Iris pigment epithelial cell (primary cell): ENCODE results near the gene LTN1.
"Not testable (repeated sequence)": the region's sequence is repeated elsewhere in the genome, so short reads cannot be mapped to it uniquely, and the experiment has no call there.

ENCODE experiments used
- DNase-seq: peaks from one replicate; pipeline ENCODE4 v3.0.0-alpha.2; 2011; ENCODE audit warnings: low read depth

The LTN1 gene

DNA sequence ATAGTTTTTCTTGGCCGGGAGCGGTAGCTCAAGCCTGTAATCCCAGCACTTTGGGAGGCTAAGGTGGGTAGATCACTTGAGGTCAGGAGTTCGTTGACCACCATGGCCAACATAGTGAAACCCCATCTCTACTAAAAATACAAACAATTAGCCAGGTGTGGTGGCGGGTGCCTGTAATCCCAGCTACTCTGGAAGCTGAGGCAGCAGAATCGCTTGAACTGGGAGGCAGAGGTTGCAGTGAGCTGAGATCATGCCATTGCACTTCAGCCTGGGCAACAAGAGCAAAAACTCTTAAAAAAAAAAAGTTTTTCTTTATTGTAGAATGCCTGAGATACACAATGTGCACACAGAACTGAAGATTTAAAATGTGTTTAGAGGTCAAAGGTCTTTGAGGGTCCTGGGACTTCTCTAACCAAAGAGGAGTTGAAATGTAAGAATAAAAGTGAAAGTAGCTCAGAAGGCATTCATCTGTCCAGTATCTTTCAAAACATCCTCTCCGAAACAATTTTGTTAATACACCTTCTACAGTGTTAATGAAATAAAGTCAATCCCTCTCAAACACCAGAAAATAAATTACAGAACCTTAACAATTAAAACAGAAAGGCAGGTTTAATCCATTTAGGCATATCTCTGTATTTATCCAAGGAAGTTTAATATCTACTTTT is 60.8 kb downstream of the LTN1 start:
- not testable (repeated sequence) for DNase-seq

GRCh38 chr21:28928578-28929420 is 63.9 kb downstream of the LTN1 start:
- no peak for DNase-seq

GRCh38 chr21:28927130-28927529 is 65.5 kb downstream of the LTN1 start:
- DNase-seq: no peak

GRCh38 chr21:28923439-28923975 is 69.2 kb downstream of the LTN1 start:
- no peak for DNase-seq

DNA sequence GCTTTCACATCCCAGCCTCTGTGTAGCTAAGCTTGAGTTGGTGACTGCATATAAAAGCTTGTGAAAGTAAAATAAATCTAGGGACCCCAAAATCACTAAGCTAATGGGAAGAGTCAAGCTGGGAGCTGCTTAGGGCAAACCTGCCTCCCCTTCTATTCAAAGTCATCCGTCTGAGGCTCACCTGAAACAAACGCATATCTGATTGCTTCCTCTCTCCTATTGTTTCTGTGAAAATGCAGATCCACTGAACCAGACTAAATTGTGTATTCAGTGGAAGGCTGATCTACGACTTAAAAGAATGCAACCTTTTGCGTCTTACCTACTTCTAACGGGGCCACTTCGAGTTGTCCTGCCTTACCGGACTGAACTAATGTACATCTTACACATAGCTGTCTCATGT is 70.3 kb downstream of the LTN1 start:
- no peak for DNase-seq

DNA sequence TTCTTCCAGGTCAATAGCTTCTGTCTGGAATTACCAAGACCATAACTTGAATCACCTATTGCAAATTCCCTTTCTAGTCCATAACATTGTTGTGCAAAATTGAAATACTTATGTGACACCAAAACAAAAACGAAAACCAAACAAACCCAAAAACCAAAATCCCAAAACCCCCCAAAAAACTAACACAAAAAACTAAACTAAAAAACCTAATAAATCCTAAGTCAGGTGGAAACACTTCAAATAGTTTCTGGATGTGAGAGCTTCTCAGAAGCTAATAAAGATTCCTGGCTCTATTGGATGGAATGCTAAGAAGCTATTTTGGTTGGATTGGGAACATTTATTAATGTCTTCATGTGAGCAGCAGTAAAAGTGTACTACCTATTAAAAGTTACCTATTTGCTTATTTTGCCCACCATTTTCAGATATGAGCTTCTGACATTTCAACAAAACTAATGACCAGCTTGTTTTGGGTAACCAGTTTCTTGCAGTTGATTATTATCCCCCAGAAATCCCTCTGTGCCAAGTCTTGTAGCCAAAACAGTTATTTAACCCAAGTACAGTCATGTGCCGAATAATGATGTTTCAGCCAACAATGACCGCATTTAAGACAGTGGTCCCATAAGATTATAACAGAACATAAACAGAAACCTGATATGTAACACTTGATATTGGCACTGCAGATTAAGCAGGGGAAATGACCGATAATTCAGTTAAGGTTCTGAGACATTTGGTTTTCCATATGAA is 76.4 kb downstream of the LTN1 start:
- no peak for DNase-seq

DNA sequence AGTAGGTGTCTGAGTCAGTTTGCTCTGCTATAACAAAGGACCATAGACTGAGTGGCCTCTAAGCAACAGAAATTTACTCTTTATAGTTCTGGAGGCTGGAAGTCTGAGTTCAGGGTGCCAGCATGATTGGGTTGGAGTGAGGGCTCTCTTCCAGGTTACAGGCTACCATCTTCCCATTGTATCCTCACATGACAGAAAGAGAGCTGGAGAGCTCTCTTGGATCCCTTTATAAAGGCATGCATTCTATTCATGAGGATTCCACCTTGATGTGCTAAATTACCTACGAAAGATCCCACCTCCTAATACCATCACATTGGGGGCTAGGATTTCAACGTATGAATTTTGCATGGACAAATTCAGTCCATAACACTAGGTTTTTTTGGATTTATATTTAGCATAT is 79.6 kb downstream of the LTN1 start:
- no peak for DNase-seq

GRCh38 chr21:28910280-28910887 is 82.3 kb downstream of the LTN1 start:
- no peak for DNase-seq

GRCh38 chr21:28908351-28908750 is 84.3 kb downstream of the LTN1 start:
- no peak for DNase-seq

DNA sequence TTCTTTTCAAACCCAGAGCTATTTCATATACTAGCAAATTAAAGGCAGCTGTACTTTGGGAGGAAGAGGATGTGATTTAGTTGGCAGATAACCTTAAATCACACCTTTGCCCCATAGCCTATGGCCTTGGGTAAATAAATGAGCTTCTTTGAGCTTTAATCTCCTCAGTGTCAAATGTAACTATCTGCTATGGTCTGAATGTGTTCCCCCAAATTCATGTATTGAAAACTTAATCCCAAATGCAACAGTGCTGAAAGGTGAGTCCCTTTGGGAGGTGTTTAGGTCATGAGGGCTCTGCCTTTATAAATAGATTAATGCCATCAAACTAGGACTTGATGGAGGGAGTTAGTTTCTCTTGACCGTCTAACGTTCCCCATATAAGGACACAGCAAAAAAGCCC is 85.8 kb downstream of the LTN1 start:
- no peak for DNase-seq

GRCh38 chr21:28906236-28906635 is 86.4 kb downstream of the LTN1 start:
- DNase-seq: no peak

GRCh38 chr21:28904961-28905435 is 87.7 kb downstream of the LTN1 start:
- DNase-seq: no peak

DNA sequence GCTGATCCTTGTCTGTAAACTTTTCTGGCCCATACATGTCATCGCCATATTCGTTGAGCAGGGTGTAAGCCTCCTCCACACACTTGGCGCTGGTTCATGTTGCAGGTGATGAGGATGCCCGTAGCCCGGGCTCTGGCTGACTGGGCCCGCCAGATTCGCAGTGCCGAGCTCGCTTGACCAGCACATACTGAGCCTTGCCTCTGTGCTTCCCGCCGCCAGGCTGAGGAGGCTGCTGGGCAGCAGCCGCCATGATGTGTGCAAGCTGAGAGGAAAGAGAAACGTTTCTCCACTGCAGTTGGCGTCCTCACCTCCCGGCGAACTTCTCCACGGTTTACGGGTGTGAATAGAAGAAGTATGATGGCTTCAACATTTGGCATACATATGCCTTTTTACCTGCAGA is 89.2 kb downstream of the LTN1 start:
- no peak for DNase-seq

- no peak for DNase-seq
Measured at GRCh38 chr21:28900481-28900880, 92.2 kb downstream of the LTN1 start.

- peak; percentile 55 for DNase-seq
Measured at GRCh38 chr21:28899744-28900143, 92.9 kb downstream of the LTN1 start.

DNA sequence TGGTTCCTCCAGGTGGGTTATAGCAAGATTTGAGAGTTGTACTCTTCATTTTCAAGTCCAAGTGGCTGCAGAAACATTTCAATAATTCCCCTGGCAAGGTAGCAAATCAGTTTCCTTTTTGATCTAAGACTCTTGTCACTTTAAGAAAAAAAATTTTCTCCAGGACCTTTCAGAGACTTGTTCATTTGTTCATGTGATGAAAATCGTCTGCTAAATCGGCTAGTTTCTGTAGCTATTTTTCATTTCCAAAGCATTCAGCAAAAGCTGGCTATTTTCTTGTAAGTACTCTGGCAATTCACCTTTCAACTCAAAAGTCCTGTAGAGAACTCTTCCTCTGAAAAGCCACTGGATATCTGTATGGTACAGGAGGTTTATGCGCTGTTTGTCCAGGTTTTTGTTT is 93.5 kb downstream of the LTN1 start:
- DNase-seq: no peak

GRCh38 chr21:28893687-28894086 is 99.0 kb downstream of the LTN1 start:
- no peak for DNase-seq

DNA sequence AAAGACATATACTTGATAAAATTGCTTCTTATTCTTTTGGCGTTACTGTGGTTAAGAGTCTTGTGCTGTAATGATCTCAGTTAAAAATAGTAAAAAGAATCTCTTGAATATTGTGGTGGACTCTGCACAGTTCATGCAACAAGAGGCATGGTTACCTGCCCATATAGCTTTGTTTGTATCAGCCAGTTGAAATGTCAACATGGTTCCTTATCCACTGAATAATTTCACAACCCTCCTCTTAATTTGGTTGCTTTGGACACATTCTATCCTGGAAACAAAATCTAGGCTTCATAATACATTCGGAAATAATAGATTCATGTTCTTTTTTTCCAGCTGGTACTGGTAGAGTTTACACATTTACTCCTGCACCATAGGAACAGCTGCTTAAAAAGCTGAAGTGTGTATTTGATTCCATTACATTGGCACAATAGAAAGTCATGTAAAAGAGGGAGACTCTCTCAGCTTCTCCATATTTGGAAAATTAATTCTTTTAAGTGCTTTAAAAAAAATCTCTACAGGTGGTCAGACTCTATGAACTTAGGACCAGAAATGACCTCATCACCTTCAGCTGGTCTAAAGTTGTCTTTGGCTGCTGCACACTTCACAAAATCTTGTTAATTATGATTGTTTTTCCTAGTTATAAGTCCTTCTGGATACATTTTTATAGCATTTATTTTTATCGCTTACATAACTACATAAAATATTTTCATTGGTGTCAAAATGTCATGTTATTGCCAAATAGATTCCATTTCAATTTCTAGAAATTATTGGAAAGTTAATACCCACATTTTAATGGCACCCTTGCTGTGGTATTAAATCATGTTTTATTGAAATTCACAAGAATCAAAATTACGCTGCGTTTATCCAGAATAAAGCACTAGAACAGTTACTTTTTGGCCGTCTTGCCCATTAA is 100.2 kb downstream of the LTN1 start:
- DNase-seq: no peak

DNA sequence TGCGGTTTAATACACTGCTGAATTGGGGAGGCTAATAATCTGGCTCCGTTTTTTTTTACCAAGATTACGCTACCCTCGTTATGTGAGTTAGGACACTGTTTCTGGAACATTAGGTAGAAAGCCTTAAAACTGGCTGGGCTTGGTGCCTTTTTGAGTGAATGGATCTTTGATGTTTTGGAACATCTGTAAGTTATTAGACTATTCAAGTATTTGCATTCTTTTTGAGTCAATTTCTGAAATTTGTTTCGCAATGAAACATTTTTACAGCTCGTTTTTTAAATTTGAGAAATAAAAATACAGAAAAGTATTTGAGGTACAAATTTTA is 106.9 kb downstream of the LTN1 start:
- DNase-seq: no peak

- DNase-seq: peak; percentile 93
Measured at GRCh38 chr21:28884976-28885852, 107.5 kb downstream of the LTN1 start.
